ENCODE results near the gene TMED4. TPM values are rescaled to one million over a fixed set of nuclear protein-coding genes. Genes with fewer than 3 reads are reported as not detected.

The TMED4 gene
- total and polyA plus RNA-seq, 2 experiments from 2014 or later: 43.5 to 98.5 TPM

GRCh38 chr7:44530990-44531389 is 51.0 kb downstream of the TMED4 start:
- DNase-seq (ENCODE audit: low spot score): no peak
- Mint-ChIP-seq H3K36me3 (ENCODE audit: low read depth) (peaks cover 1% of the 10 kb centered on the region; the same call in 1 of the 3 replicates), H3K4me1 (no peaks in the 10 kb centered on the region; the same call in 2 of the 3 replicates), H3K9me3 (peaks cover 5% of the 10 kb centered on the region; the same call in 2 of the 3 replicates), H3K27ac (no peak overlapping the region), H3K4me3 (no peak overlapping the region), H3K27me3 (ENCODE audit: insufficient read depth, low read depth, poor library complexity) (peaks cover 10% of the 10 kb centered on the region)
- no peaks in the 10 kb centered on the region for H3F3A ChIP-seq (replicated peaks; ENCODE audit: low read depth)
- no peaks in the 10 kb centered on the region for H3K4me1 ChIP-seq (ENCODE audit: insufficient read depth)
- no peak for ATAC-seq
- H3K79me2 ChIP-seq (replicated peaks; ENCODE audit: insufficient read depth): no peaks in the 10 kb centered on the region
- no peaks in the 10 kb centered on the region for H3K9me2 ChIP-seq (ENCODE audit: insufficient read depth)
- H3K36me3 ChIP-seq (ENCODE audit: insufficient read depth): no peaks in the 10 kb centered on the region
- H3K27ac ChIP-seq (ENCODE audit: low read depth): no peak overlapping the region
- TF ChIP-seq JUNB (IDR thresholded peaks at IDR 0.05; ENCODE audit: unreplicated experiment) (no peak), STAT1 (IDR thresholded peaks at IDR 0.05; ENCODE audit: unreplicated experiment) (no peak), ZNF114 (CRISPR knock-in tag; IDR thresholded peaks at IDR 0.05) (no peak), ZNF331 (CRISPR knock-in tag; IDR thresholded peaks at IDR 0.05; ENCODE audit: low read depth) (no peak), CREB1 (CRISPR knock-in tag; IDR thresholded peaks at IDR 0.05; ENCODE audit: low read depth) (no peak), EZH2 (IDR thresholded peaks at IDR 0.05; ENCODE audit: low read depth, unreplicated experiment) (no peak), EZH2phosphoT487 (IDR thresholded peaks at IDR 0.05; ENCODE audit: unreplicated experiment) (no peak), REST (IDR thresholded peaks at IDR 0.05; ENCODE audit: unreplicated experiment) (no peak), ETS1 (IDR thresholded peaks at IDR 0.05) (no peak)
- TF ChIP-seq, protein P1, sequence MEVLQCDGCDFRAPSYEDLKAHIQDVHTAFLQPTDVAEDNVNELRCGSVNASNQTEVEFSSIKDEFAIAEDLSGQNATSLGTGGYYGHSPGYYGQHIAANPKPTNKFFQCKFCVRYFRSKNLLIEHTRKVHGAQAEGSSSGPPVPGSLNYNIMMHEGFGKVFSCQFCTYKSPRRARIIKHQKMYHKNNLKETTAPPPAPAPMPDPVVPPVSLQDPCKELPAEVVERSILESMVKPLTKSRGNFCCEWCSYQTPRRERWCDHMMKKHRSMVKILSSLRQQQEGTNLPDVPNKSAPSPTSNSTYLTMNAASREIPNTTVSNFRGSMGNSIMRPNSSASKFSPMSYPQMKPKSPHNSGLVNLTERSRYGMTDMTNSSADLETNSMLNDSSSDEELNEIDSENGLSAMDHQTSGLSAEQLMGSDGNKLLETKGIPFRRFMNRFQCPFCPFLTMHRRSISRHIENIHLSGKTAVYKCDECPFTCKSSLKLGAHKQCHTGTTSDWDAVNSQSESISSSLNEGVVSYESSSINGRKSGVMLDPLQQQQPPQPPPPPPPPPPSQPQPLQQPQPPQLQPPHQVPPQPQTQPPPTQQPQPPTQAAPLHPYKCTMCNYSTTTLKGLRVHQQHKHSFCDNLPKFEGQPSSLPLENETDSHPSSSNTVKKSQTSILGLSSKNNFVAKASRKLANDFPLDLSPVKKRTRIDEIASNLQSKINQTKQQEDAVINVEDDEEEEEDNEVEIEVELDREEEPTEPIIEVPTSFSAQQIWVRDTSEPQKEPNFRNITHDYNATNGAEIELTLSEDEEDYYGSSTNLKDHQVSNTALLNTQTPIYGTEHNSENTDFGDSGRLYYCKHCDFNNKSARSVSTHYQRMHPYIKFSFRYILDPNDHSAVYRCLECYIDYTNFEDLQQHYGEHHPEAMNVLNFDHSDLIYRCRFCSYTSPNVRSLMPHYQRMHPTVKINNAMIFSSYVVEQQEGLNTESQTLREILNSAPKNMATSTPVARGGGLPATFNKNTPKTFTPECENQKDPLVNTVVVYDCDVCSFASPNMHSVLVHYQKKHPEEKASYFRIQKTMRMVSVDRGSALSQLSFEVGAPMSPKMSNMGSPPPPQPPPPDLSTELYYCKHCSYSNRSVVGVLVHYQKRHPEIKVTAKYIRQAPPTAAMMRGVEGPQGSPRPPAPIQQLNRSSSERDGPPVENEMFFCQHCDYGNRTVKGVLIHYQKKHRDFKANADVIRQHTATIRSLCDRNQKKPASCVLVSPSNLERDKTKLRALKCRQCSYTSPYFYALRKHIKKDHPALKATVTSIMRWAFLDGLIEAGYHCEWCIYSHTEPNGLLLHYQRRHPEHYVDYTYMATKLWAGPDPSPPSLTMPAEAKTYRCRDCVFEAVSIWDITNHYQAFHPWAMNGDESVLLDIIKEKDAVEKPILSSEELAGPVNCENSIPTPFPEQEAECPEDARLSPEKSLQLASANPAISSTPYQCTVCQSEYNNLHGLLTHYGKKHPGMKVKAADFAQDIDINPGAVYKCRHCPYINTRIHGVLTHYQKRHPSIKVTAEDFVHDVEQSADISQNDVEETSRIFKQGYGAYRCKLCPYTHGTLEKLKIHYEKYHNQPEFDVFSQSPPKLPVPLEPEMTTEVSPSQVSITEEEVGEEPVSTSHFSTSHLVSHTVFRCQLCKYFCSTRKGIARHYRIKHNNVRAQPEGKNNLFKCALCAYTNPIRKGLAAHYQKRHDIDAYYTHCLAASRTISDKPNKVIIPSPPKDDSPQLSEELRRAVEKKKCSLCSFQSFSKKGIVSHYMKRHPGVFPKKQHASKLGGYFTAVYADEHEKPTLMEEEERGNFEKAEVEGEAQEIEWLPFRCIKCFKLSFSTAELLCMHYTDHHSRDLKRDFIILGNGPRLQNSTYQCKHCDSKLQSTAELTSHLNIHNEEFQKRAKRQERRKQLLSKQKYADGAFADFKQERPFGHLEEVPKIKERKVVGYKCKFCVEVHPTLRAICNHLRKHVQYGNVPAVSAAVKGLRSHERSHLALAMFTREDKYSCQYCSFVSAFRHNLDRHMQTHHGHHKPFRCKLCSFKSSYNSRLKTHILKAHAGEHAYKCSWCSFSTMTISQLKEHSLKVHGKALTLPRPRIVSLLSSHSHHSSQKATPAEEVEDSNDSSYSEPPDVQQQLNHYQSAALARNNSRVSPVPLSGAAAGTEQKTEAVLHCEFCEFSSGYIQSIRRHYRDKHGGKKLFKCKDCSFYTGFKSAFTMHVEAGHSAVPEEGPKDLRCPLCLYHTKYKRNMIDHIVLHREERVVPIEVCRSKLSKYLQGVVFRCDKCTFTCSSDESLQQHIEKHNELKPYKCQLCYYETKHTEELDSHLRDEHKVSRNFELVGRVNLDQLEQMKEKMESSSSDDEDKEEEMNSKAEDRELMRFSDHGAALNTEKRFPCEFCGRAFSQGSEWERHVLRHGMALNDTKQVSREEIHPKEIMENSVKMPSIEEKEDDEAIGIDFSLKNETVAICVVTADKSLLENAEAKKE (CRISPR knock-in tag; IDR thresholded peaks at IDR 0.05): no peak
- H3K4me2 ChIP-seq: no peak overlapping the region
- H2AFZ ChIP-seq: no peak overlapping the region
- no peaks in the 10 kb centered on the region for H3K27me3 ChIP-seq (ENCODE audit: insufficient read depth)
- H3K4me3 ChIP-seq: no peak overlapping the region
- no peaks in the 10 kb centered on the region for H4K20me1 ChIP-seq (replicated peaks; ENCODE audit: insufficient read depth)
